H9 (cell line): ENCODE measurements around the gene DDT. TPM values are rescaled to one million over a fixed set of nuclear protein-coding genes. Genes with fewer than 3 reads are reported as not detected.
A peak's percentile ranks its signal among the peaks of the same experiment; 100 is the strongest.

Experiments used
- DNase-seq: peaks from one replicate; pipeline ENCODE4 v3.0.0-alpha.2; 2017
- H2AFZ ChIP-seq: one replicate; pipeline ENCODE4 v1.6.1; 2013; ENCODE audit warnings: mild to moderate bottlenecking, low read length, control low read depth, moderate library complexity
- H2AK5ac ChIP-seq: 2 replicates; pipeline ENCODE4 v1.6.1; 2013; ENCODE audit warnings: low read length, control low read depth, mixed read lengths; ENCODE audit not compliant: insufficient read length
- H2BK120ac ChIP-seq: one replicate; pipeline ENCODE4 v1.6.1; 2013; ENCODE audit warnings: low read depth, mild to moderate bottlenecking, low read length, control low read depth, inconsistent platforms; ENCODE audit not compliant: poor library complexity, severe bottlenecking
- H2BK12ac ChIP-seq: 2 replicates; pipeline ENCODE4 v1.6.1; 2013; ENCODE audit warnings: low read length, control low read depth, mixed read lengths, low read depth; ENCODE audit not compliant: insufficient read length
- H2BK15ac ChIP-seq: 2 replicates; pipeline ENCODE4 v1.6.1; 2013; ENCODE audit warnings: low read depth, low read length, control low read depth
- H2BK20ac ChIP-seq: one replicate; pipeline ENCODE4 v1.6.1; 2013; ENCODE audit warnings: low read depth, mild to moderate bottlenecking, low read length, control low read depth, inconsistent platforms; ENCODE audit not compliant: poor library complexity, severe bottlenecking
- H2BK5ac ChIP-seq: 2 replicates; pipeline ENCODE4 v1.6.1; 2013; ENCODE audit warnings: low read length, control low read depth, mixed read lengths; ENCODE audit not compliant: insufficient read length
- H3K14ac ChIP-seq: 2 replicates; pipeline ENCODE4 v1.6.1; 2013; ENCODE audit warnings: low read length, control low read depth; ENCODE audit not compliant: insufficient read depth
- H3K18ac ChIP-seq: 2 replicates; pipeline ENCODE4 v1.6.1; 2013; ENCODE audit warnings: low read depth, mild to moderate bottlenecking, mixed read lengths, low read length, control low read depth; ENCODE audit not compliant: insufficient read length
- H3K23ac ChIP-seq: 2 replicates; pipeline ENCODE4 v1.6.1; 2013; ENCODE audit warnings: low read length, control low read depth, mixed read lengths, low read depth; ENCODE audit not compliant: insufficient read length
- H3K23me2 ChIP-seq: 2 replicates; pipeline ENCODE4 v1.6.1; 2013; ENCODE audit warnings: low read depth, mild to moderate bottlenecking, mixed read lengths, low read length, control low read depth; ENCODE audit not compliant: insufficient read length, poor library complexity, severe bottlenecking
- H3K27ac ChIP-seq: 2 replicates; pipeline ENCODE4 v1.5.1; 2013; ENCODE audit warnings: low read length, control low read depth, mixed read lengths, low read depth; ENCODE audit not compliant: insufficient read length
- H3K27me3 ChIP-seq: 2 replicates; pipeline ENCODE4 v1.6.1; 2013; ENCODE audit warnings: low read length, control low read depth, inconsistent platforms; ENCODE audit not compliant: insufficient read depth
- H3K4ac ChIP-seq: 2 replicates; pipeline ENCODE4 v1.6.1; 2013; ENCODE audit warnings: low read depth, mild to moderate bottlenecking, control low read depth, inconsistent platforms, low read length, moderate library complexity
- H3K4me1 ChIP-seq: 2 replicates; pipeline ENCODE4 v1.6.1; 2013; ENCODE audit warnings: low read length, control low read depth, inconsistent platforms; ENCODE audit not compliant: insufficient read depth
- H3K4me2 ChIP-seq: 2 replicates; pipeline ENCODE4 v1.6.1; 2013; ENCODE audit warnings: low read length, control low read depth, mixed read lengths; ENCODE audit not compliant: insufficient read length, insufficient read depth
- H3K56ac ChIP-seq: 2 replicates; pipeline ENCODE4 v1.6.1; 2013; ENCODE audit warnings: low read depth, mild to moderate bottlenecking, mixed read lengths, low read length, control low read depth; ENCODE audit not compliant: insufficient read length
- H3K79me1 ChIP-seq: 2 replicates; pipeline ENCODE4 v1.6.1; 2013; ENCODE audit warnings: low read depth, mild to moderate bottlenecking, moderate library complexity, low read length, control low read depth, inconsistent platforms; ENCODE audit not compliant: insufficient read depth, poor library complexity, severe bottlenecking
- H3K79me2 ChIP-seq: 2 replicates; pipeline ENCODE4 v1.6.1; 2013; ENCODE audit warnings: low read length, control low read depth, inconsistent platforms; ENCODE audit not compliant: insufficient read depth
- H3K9ac ChIP-seq: 2 replicates; pipeline ENCODE4 v1.6.1; 2013; ENCODE audit warnings: low read length, control low read depth, mixed read lengths; ENCODE audit not compliant: insufficient read length; ENCODE audit errors: extremely low read depth
- H3K9me3 ChIP-seq: one replicate; pipeline ENCODE4 v1.6.1; 2013; ENCODE audit warnings: low read depth, low read length, inconsistent platforms; ENCODE audit not compliant: control insufficient read depth
- H3T11ph ChIP-seq: one replicate; pipeline ENCODE4 v1.6.1; 2013; ENCODE audit warnings: mild to moderate bottlenecking, low read length, control low read depth, inconsistent platforms
- H4K20me1 ChIP-seq: one replicate; pipeline ENCODE4 v1.6.1; 2013; ENCODE audit not compliant: control insufficient read depth, insufficient read length, insufficient read depth
- H4K5ac ChIP-seq: 2 replicates; pipeline ENCODE4 v1.6.1; 2013; ENCODE audit warnings: low read depth, mild to moderate bottlenecking, mixed read lengths, low read length, control low read depth; ENCODE audit not compliant: insufficient read length
- H4K8ac ChIP-seq: replicated peaks from 2 replicates; pipeline ENCODE4 v1.6.1; 2013; ENCODE audit warnings: low read length, control low read depth, mixed read lengths, low read depth; ENCODE audit not compliant: insufficient read length
- H4K91ac ChIP-seq: 2 replicates; pipeline ENCODE4 v1.6.1; 2013; ENCODE audit warnings: low read depth, mild to moderate bottlenecking, moderate library complexity, mixed read lengths, low read length, control low read depth; ENCODE audit not compliant: insufficient read length
- H3K27ac Mint-ChIP-seq, 3 experiments: 2 replicates in 2 of 3; 3 replicates in 1 of 3; pipeline ENCODE4 v1.8.0; 2020 to 2021; ENCODE audit warnings: mixed read lengths in 3 of 3, mild to moderate bottlenecking in 1 of 3, moderate library complexity in 1 of 3
- H3K27me3 Mint-ChIP-seq: 2 replicates; pipeline ENCODE4 v1.8.0; 2021; ENCODE audit warnings: low read depth, mild to moderate bottlenecking, moderate library complexity, mixed read lengths
- H3K36me3 Mint-ChIP-seq, 3 experiments: 2 replicates in 2 of 3; 3 replicates in 1 of 3; pipeline ENCODE4 v1.8.0; 2020 to 2021; ENCODE audit warnings: low read depth in 3 of 3, mixed read lengths in 3 of 3; ENCODE audit not compliant: insufficient read depth in 1 of 3
- H3K4me1 Mint-ChIP-seq, 2 experiments: 2 replicates each; pipeline ENCODE4 v1.8.0; 2020; ENCODE audit warnings: mixed read lengths in 2 of 2
- H3K4me3 Mint-ChIP-seq, 2 experiments: 2 replicates in 1 of 2; 3 replicates in 1 of 2; pipeline ENCODE4 v1.8.0; 2020 to 2021; ENCODE audit warnings: mild to moderate bottlenecking in 2 of 2, mixed read lengths in 2 of 2, moderate library complexity in 1 of 2
- H3K9me3 Mint-ChIP-seq, 2 experiments: 2 replicates in 1 of 2; 3 replicates in 1 of 2; pipeline ENCODE4 v1.8.0; 2020; ENCODE audit warnings: mild to moderate bottlenecking in 2 of 2, mixed read lengths in 2 of 2, moderate library complexity in 1 of 2
- WGBS: extraction: QIAGEN DNeasy Blood & Tissue Kit; methylation state at CpG from one replicate; pipeline ENCODE4 v1.1.7; 2013; ENCODE audit warnings: missing lambda C conversion rate, low lambda C conversion rate, mixed read lengths; ENCODE audit not compliant: insufficient read length; ENCODE audit errors: extremely low coverage; 5-methylcytosine and 5-hydroxymethylcytosine counted together
- total RNA-seq: library from RNA; stranded (reverse); gene quantifications from 2 replicates; pipeline ENCODE4 v1.2.1, GENCODE V29; 2021
- TF ChIP-seq, protein P1 (sequence below): fragments of 200-600 bp; sonication (generic); conservative IDR thresholded peaks from 3 replicates; pipeline ENCODE4 v1.8.0; 2021; ENCODE audit warnings: antibody characterized with exemption, mild to moderate bottlenecking

DDT gene
- total RNA-seq, 1 experiment from 2014 or later: 185 TPM

DNA sequence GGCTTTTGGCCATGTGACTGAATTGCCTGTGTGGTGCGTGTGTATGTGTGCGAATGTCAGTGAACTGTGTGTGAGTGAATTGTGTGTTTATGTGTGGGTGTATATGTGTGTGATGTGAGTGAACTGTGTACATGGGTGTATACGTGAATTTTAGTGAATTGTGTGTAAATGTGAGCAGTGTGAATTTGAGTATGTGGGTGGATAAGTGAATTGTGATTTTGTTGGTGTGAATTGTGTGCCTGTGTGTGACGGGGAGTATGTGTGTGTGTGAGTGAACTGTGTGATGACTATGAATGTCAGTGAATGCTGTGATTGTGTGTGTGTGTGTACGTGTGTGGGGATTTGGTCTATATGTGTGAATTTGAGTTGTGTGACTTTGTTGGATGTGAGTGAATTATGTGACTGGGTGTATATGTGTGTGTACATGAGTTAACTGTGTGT lies 4.0 kb downstream of the DDT start:
- peaks cover 0 to 5% of the 10 kb centered on the region in 2 experiments; a peak in 2 of 5 replicates for H3K9me3 Mint-ChIP-seq
- Histone ChIP-seq H3T11ph (no peak overlapping the region), H3K14ac (no peak overlapping the region), H3K4me2 (no peak overlapping the region), H2BK20ac (no peak overlapping the region), H2BK12ac (no peak overlapping the region), H2AFZ (no peak overlapping the region), H3K79me2 (no peaks in the 10 kb centered on the region), H3K27me3 (no peaks in the 10 kb centered on the region), H2BK15ac (no peak overlapping the region), H3K23me2 (no peaks in the 10 kb centered on the region), H3K79me1 (no peaks in the 10 kb centered on the region), H2BK120ac (no peak overlapping the region), H3K9ac (no peak overlapping the region), H3K23ac (no peak overlapping the region), H3K18ac (no peak overlapping the region), H3K56ac (no peak overlapping the region), H3K9me3 (no peaks in the 10 kb centered on the region), H4K5ac (no peak overlapping the region), H3K27ac (no peak overlapping the region), H3K4ac (no peak overlapping the region), H4K20me1 (peaks cover 3% of the 10 kb centered on the region), H4K8ac (no peak overlapping the region), H3K4me1 (no peaks in the 10 kb centered on the region), H4K91ac (no peak overlapping the region), H2BK5ac (no peak overlapping the region), H2AK5ac (no peak overlapping the region)
- H3K27ac Mint-ChIP-seq: no peak overlapping the region
- 100% methylated on average over 5 of the region's 5 CpGs for WGBS
- peak overlapping the region in 1 of 2 experiments; percentile 3; a peak in 2 of 5 replicates for H3K4me3 Mint-ChIP-seq
- DNase-seq: no peak
- peaks cover 30 to 33% (median 31%) of the 10 kb centered on the region in 3 experiments for H3K36me3 Mint-ChIP-seq
- TF ChIP-seq, protein P1, sequence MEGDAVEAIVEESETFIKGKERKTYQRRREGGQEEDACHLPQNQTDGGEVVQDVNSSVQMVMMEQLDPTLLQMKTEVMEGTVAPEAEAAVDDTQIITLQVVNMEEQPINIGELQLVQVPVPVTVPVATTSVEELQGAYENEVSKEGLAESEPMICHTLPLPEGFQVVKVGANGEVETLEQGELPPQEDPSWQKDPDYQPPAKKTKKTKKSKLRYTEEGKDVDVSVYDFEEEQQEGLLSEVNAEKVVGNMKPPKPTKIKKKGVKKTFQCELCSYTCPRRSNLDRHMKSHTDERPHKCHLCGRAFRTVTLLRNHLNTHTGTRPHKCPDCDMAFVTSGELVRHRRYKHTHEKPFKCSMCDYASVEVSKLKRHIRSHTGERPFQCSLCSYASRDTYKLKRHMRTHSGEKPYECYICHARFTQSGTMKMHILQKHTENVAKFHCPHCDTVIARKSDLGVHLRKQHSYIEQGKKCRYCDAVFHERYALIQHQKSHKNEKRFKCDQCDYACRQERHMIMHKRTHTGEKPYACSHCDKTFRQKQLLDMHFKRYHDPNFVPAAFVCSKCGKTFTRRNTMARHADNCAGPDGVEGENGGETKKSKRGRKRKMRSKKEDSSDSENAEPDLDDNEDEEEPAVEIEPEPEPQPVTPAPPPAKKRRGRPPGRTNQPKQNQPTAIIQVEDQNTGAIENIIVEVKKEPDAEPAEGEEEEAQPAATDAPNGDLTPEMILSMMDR: no peak
- no peaks in the 10 kb centered on the region for H3K4me1 Mint-ChIP-seq
- no peaks in the 10 kb centered on the region for H3K27me3 Mint-ChIP-seq
